ENCODE results near the gene TOGARAM2.

DNA sequence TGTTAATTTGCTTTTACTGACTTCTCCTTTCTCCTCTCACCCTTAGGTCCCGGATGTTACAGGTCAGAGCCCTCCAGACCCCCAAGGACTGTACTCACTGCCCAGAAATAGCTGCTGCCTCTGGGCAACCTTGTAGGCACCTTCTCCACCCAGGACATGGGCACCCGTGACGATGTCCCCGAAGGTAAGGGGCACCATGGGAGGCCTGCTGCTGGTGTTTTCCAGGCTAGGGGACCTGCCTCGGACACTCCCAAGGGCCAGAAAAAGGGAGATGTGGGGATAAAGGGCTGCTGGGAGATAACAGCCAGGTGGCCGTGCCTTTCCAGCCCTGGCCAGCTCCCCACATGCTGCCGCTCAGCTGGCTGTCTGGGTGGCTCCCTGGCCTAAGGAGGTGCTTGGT lies 13.6 kb downstream of the TOGARAM2 start:
- TF ChIP-seq EZH2 (IDR thresholded peaks at IDR 0.05; ENCODE audit: insufficient read depth, poor library complexity, severe bottlenecking), result no peak
- no peak for TF ChIP-seq EZH2phosphoT487 (IDR thresholded peaks at IDR 0.05; ENCODE audit: insufficient read depth, low read depth)

Measured in GM23248 (cell line).